GM21576 (cell line): ENCODE results near the gene VTA1.
"Not testable (repeated sequence)": the region's sequence is repeated elsewhere in the genome, so short reads cannot be mapped to it uniquely, and the experiment has no call there.

Source experiments
- ATAC-seq: cut with Tn5 transposase; IDR thresholded peaks from one replicate; pipeline ENCODE4 v1.9.1; 2021; ENCODE audit warnings: mild to moderate bottlenecking, moderate library complexity; ENCODE audit not compliant: unreplicated experiment

The VTA1 gene

DNA sequence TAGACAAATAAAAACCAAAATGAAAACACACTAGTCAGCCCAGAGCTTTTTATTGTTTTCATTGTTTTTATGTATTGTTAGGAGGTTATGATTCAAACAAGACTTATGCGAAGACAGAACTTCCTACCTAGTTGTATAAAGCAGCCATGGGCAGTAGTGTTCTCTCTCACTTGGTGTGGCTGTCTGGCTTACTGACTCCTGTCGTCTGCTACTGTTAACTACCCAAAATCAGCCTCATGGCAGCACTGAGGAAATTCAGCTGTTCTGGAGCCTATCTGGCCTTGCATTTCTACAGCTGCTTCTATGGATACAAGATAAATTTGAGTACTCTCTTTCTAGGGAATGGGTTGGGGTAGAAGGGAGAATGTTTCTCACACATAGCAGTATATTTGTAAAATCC lies 20.4 kb downstream of the VTA1 start:
- no peak for ATAC-seq

DNA sequence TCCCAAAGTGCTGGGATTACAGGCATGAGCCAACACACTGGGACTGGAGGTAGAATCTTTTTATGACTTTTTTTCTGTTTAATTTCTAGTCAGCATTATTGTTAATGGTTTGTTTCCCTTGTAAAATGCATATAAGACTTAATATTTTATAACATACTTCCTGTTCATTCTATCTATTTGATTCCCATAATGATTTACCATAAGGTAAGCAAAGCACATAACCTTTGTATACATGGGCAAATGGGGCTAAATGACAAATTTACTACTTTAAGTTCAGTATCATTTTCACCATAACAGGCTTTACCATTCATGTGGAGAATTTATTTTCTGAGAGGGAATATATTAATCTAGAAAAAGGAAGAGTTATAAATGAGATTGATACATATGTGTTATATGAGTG lies 24.3 kb downstream of the VTA1 start:
- ATAC-seq = no peak

- no peak for ATAC-seq
Measured at GRCh38 chr6:142172758-142173157, 25.7 kb downstream of the VTA1 start.

- ATAC-seq = no peak
Measured at GRCh38 chr6:142173980-142174379, 26.9 kb downstream of the VTA1 start.

- ATAC-seq = no peak
Measured at GRCh38 chr6:142174703-142175102, 27.6 kb downstream of the VTA1 start.

DNA sequence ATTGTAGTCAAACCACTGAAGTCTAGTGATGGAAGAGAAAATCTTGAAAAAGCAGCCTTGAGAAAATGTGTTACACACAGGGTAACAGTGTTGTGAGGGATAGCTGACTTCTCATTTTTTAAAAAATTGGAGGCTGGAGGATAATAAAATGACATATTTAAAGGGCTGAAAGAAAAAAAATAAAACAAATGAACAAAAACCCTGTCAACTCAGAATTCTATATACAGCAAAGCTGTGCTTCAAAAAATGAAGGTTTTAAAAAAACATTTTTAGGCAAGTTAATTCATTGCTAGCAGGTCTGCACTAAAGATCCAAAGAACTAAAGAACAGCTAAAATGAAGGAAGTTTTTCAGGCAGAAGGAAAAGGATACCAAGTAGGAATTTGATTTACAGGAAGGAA lies 31.1 kb downstream of the VTA1 start:
- ATAC-seq = no peak

- ATAC-seq = no peak
Measured at GRCh38 chr6:142182004-142182403, 34.9 kb downstream of the VTA1 start.

GRCh38 chr6:142183351-142183750 lies 36.3 kb downstream of the VTA1 start:
- ATAC-seq = no peak

- no peak for ATAC-seq
Measured at GRCh38 chr6:142184307-142184706, 37.2 kb downstream of the VTA1 start.

DNA sequence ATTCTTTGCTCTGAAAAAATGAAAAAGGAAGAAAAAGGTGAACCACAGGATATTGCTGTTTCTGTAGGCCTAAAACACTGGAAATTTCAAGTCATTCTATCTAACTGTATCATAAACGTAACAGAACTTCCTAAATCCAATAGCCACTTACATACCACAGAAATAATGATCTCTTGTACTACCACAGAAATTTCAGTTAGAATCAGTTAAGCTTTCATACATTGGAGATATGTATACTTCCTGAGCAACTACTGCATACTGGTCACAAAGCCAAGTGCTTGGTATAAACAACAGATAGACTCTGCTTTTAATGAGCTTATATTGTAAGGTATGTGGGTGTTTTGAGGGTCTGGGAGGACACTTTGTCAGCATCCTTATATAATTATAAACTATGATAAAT lies 38.6 kb downstream of the VTA1 start:
- no peak for ATAC-seq

GRCh38 chr6:142187209-142187608 lies 40.1 kb downstream of the VTA1 start:
- no peak for ATAC-seq

DNA sequence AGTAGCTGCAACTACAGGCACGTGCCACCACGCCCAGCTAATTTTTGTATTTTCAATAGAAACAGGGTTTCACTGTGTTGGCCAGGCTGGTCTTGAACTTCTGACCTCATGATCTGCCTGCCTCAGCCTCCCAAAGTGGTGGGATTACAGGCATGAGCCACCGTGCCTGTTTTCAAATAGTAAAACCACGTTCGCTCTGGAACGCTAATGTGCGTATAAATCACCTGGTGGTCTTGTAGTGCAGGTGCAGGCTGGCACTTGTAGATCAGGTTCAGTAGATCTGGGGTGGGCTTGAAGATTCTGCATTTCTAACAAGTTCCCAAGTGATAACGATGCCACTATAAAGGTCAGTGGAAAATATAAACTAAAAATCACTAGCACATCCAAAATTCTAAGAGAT lies 41.3 kb downstream of the VTA1 start:
- not testable (repeated sequence) for ATAC-seq

- ATAC-seq = no peak
Measured at GRCh38 chr6:142189057-142189456, 42.0 kb downstream of the VTA1 start.

DNA sequence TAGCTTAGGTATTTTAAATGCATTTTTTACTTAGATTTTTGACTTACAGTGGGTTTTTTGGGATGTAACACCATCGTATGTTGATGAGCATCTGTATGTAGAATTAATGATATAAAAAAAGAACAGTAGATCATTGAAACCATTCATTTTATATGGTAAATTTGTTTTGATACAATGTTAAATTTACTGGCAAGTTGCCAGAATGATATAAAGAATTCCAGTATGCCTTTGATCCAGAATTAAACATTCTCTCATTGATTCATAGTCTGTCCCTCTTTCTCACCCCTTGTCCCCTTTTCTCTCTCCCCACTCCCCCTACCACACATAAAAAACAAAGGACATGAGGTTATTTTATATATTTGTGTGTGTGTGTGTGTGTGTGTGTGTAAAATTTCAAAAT lies 45.3 kb downstream of the VTA1 start:
- ATAC-seq = no peak

- ATAC-seq = no peak
Measured at GRCh38 chr6:142193621-142194020, 46.6 kb downstream of the VTA1 start.

- no peak for ATAC-seq
Measured at GRCh38 chr6:142195862-142196541, 48.9 kb downstream of the VTA1 start.

DNA sequence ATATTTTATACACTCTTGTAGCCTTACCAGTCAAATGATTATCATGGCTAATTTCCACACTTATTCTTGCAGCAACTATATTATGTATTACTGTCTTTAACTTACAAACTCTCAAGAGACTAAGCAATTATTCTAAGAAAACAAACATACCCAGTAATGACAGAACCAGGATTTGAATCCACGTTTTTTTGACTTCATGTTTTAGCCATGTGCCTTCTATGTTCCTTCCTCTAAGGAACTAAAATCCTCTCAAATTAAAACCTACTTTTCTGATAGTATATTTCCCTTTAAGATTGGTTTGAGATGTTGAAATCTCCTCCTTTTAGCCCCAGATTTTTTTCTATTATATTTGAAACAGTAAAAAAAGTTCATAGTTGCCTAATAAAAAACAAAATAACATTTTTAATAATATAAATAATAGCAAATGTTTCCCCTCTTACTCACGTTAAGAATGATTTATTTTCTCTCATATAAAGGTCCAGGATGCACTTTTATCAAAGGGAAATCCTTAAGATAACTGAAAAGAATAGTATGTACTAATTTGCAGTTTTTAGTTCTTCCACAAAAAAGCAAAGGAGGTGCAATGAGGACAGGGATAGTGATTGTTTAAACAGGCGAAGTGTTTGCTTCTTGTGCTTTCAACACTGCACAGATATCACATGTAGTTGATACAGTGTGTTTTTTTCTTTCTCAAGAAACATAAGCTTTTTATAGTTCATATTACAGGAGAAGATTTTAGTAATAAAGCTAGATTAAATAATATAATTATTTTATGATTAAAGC lies 54.0 kb downstream of the VTA1 start:
- no peak for ATAC-seq

GRCh38 chr6:142207265-142207877 lies 60.3 kb downstream of the VTA1 start:
- ATAC-seq = peak; percentile 70

DNA sequence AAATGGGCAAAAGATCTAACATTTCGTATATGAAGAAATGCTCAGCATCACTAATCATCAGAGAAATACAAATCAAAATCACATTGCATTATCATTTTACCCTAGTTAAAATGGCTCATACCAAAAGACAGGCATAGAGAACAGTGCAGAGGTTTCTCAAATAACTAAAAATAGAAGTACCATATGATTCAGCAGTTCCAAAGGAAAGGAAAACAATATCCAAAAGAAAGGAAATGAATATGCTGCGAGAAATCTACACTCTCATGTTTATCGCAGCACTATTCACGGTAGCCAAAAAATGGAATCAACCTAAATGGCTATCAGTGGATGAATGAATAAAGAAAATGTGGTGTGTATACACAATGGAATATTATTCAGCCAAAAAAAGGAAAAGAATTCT lies 63.5 kb downstream of the VTA1 start:
- no peak for ATAC-seq

DNA sequence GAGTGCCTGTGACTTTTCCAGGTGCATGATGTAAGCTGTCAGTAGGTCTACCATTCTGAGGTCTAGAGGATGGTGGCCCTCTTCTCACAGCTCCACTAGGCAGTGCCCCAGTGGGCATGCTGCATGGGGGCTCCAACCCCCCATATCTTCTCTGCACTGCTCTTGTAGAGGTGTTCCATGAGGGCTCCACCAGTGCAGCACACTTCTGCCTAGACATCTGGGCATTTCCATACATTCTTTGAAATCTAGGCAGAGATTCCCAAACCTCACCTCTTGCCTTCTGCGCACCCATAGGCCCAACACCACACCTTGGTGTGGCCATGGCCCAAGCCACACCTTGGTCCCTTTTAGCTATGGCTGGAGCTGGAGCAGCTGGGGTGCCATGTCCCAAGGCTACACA lies 66.3 kb downstream of the VTA1 start:
- ATAC-seq = no peak

DNA sequence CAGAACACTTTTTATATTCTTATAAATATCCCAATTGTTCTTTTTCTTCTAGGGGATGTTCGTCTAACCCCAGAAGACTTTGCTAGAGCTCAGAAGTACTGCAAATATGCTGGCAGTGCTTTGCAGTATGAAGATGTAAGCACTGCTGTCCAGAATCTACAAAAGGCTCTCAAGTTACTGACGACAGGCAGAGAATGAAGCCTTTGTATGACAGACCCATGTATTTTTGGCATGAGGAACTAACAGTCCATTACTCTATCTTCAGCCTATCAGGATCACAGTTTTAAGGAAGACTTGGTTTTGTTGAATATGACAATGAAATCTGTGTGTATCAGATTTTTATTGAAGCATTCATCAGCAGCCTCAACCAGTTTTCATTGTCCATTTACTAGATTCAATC lies 71.4 kb downstream of the VTA1 start:
- ATAC-seq = no peak

GRCh38 chr6:142222022-142222421 lies 75.0 kb downstream of the VTA1 start:
- no peak for ATAC-seq
